GM19455 (cell line): ENCODE data around the gene FSHB.
"Not testable (repeated sequence)": the region's sequence is repeated elsewhere in the genome, so short reads cannot be mapped to it uniquely, and the experiment has no call there.

Source experiments
- ATAC-seq: cut with Tn5 transposase; IDR thresholded peaks from one replicate; pipeline ENCODE4 v1.9.1; 2021; ENCODE audit not compliant: unreplicated experiment

Gene FSHB

DNA sequence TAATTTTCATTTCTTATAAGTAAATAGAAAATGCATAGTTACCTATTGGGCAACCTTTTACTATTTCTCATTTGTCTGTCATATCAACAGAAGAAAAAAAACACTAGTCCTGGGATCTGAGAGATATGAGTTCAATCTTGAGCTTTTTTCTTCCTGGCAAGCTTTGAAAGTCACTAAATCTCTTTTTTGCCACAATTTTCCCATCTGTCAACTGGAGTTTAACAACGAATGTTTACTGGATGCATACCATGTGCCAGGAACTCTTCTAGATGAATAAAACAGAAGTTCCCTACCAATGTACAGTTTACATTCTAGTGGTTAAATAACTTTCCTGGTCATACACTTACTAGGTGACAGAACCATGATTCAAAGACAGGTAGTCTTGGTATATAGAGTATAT lies 31.0 kb downstream of the FSHB start:
- ATAC-seq, result no peak

DNA sequence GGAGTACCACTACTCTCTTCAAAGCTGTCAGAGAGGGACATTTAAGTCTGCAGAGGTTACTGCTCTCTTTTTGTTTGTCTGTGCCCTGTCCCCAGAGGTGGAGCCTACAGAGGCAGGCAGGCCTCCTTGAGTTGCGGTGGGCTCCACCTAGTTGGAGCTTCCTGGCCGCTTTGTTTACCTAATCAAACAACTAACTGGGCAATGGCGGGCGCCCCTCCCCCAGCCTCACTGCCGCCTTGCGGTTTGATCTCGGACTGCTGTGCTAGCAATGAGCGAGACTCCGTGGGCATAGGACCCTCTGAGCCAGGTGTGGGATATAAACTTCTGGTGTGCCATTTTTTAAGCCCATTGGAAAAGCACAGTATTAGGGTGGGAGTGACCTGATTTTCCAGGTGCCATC lies 37.8 kb downstream of the FSHB start:
- not testable (repeated sequence) for ATAC-seq

DNA sequence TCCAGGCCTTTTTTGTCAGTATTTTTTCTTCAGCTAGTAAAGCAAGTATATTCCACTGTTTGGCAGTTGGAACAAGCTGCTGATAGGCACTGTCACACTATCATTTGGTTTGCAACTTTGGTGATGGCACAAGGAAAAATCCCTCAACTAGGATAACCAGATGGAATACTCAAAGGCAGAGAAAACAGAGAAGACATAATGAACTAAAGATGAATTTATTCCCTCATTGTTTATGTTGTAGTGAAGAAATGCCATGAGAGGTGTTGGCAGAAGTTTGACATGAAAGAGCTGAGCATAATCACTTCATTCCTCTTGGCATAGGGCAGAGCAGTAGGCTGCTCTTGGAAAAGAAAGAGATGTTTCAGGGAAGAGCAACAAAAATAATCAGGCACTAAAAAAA lies 39.9 kb downstream of the FSHB start:
- ATAC-seq, result no peak

DNA sequence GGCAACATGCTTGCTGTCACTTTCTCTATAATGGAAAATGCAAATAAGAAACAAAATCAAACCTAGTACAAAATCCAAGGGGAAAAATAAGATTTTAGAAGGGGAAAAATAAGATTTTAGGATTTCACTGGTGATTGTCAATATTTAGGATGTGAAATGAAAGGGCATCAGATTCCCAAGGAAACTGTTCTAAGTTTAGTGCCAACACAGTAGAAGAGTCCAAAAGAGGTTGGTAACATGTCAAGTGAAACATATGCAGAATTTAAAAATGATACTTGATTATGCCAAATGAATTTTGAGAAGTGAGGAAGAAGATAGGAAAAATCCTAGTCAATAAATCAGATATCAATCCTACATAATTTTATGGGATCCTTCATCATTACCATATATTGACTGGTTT lies 46.4 kb downstream of the FSHB start:
- ATAC-seq, result no peak

DNA sequence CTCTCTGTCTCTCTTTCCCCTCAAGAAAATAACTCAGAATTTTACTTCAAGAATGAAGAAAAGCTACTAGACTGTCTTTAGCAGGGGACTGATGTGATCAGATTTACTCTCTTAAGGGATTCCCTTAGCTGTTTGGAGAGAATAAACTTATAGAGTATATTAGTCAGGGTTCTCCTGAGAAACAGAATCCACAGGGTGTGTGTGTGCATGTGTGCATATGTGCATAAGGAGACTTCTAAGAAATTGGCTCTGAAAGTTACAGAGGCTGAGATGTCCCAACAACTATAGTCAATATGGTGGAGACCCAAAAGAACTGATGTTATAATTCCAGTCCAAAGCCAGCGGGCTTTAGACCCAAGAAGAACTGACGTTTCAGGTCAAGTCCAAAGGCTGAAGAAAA lies 49.0 kb downstream of the FSHB start:
- no peak for ATAC-seq

DNA sequence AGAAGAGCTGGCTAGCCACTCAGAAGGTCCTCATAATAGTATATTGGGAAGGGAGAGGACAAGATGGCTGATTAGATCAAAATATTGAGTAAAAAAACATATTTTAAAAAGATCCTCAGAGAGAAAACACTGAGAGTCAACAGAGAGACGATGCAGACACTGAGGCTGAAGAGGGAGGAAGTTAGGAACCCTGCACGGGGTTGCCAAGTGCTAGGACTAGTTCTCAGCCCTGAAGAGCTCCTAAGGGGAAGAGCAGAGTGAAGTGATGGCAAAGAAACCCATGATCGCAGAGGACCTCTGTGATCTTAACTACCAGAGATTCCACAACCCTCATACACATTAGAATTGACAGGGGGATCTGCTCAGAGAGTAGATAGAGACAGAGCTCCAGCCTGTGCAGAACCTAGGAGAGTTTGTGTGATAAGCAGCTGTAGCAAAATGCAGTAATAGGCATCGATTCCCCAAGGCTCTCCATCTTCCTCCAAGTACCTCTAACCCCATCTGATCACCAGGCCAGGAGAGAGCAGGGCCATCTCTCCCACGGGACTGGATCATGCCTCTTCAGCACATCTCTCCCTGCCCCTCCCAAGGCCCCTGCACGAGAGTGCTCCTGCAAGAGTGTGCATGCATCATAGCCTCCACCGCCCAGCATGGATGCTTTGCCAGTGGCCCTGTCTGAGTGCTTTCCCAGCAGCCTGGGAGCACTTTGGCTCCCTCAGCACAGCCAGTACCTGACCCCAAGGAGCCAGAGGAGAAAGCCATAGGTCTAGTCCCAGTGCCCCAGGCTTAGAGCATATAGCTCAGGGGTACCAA lies 50.9 kb downstream of the FSHB start:
- peak; percentile 34 for ATAC-seq

DNA sequence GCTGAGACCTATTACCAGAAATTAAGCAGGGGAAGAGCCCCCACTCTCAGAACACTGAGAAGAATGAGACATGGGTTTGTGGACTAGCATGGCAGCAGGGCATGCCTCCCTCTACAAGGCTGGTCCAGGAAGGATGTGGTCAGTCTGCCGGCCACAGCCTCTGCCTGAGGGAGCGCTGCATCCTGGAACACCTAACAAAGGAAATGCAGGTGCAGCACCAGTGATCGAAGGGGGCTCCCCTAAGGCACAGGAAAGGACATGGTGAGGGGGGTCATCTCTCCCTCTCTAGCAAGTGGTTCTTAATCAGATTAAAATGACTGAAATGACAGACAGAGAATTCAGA lies 51.4 kb downstream of the FSHB start:
- peak; percentile 78 for ATAC-seq
